ENCODE measurements around the gene PMM1. TPM values are rescaled to one million over a fixed set of nuclear protein-coding genes. Genes with fewer than 3 reads are reported as not detected.

Gene PMM1
- total RNA-seq, 1 donor from 2014 or later = 51.3 TPM

- peaks cover 25% of the 10 kb centered on the region for H3K4me1 Mint-ChIP-seq (ENCODE audit: low read depth)
- DNase-seq (ENCODE audit: low spot score, unreplicated experiment) = peak; percentile 93
- peak within 1 kb of the TSS; percentile 97 for H3K27ac Mint-ChIP-seq
- peak; percentile 62 for TF ChIP-seq CTCF (IDR thresholded peaks at IDR 0.05; ENCODE audit: unreplicated experiment)
- peak within 1 kb of the TSS; percentile 94 for H3K4me3 Mint-ChIP-seq (ENCODE audit: low read depth)
- H3K9me3 Mint-ChIP-seq (ENCODE audit: low read depth) = no peaks in the 10 kb centered on the region
- peaks cover 4% of the 10 kb centered on the region for H3K36me3 Mint-ChIP-seq (ENCODE audit: insufficient read depth)
- no peaks in the 10 kb centered on the region for H3K27me3 Mint-ChIP-seq
These were observed 45.6 kb downstream of the PMM1 start, which contains the start of gene POLR3H for GRCh38 chr22:41543854-41544670. POLR3H (minus strand) TSS chr22:41544470; CDS start chr22:41544101, 369 bp downstream.

GRCh38 chr22:41542224-41542623 is 47.4 kb downstream of the PMM1 start:
- Mint-ChIP-seq H3K27ac (peak overlapping the region; percentile 57), H3K4me1 (ENCODE audit: low read depth) (peaks cover 25% of the 10 kb centered on the region), H3K4me3 (ENCODE audit: low read depth) (peak overlapping the region; percentile 94), H3K36me3 (ENCODE audit: insufficient read depth) (peaks cover 4% of the 10 kb centered on the region), H3K9me3 (ENCODE audit: low read depth) (no peaks in the 10 kb centered on the region), H3K27me3 (no peaks in the 10 kb centered on the region)
- TF ChIP-seq CTCF (IDR thresholded peaks at IDR 0.05; ENCODE audit: unreplicated experiment) = no peak
- no peak for DNase-seq (ENCODE audit: low spot score, unreplicated experiment)

GRCh38 chr22:41541484-41541883 is 48.2 kb downstream of the PMM1 start:
- no peak for DNase-seq (ENCODE audit: low spot score, unreplicated experiment)
- H3K4me3 Mint-ChIP-seq (ENCODE audit: low read depth) = peak overlapping the region; percentile 57
- H3K9me3 Mint-ChIP-seq (ENCODE audit: low read depth) = no peaks in the 10 kb centered on the region
- H3K36me3 Mint-ChIP-seq (ENCODE audit: insufficient read depth) = peaks cover 4% of the 10 kb centered on the region
- no peak for TF ChIP-seq CTCF (IDR thresholded peaks at IDR 0.05; ENCODE audit: unreplicated experiment)
- H3K27ac Mint-ChIP-seq = peak overlapping the region; percentile 4
- peaks cover 25% of the 10 kb centered on the region for H3K4me1 Mint-ChIP-seq (ENCODE audit: low read depth)
- no peaks in the 10 kb centered on the region for H3K27me3 Mint-ChIP-seq

- Mint-ChIP-seq H3K27ac (no peak overlapping the region), H3K27me3 (no peaks in the 10 kb centered on the region), H3K4me3 (ENCODE audit: low read depth) (no peak overlapping the region), H3K4me1 (ENCODE audit: low read depth) (peaks cover 25% of the 10 kb centered on the region), H3K36me3 (ENCODE audit: insufficient read depth) (peaks cover 4% of the 10 kb centered on the region), H3K9me3 (ENCODE audit: low read depth) (no peaks in the 10 kb centered on the region)
- no peak for TF ChIP-seq CTCF (IDR thresholded peaks at IDR 0.05; ENCODE audit: unreplicated experiment)
- no peak for DNase-seq (ENCODE audit: low spot score, unreplicated experiment)
These were observed 49.3 kb downstream of the PMM1 start for GRCh38 chr22:41540365-41540764.

GRCh38 chr22:41540006-41540315 is 49.7 kb downstream of the PMM1 start:
- no peaks in the 10 kb centered on the region for H3K9me3 Mint-ChIP-seq (ENCODE audit: low read depth)
- no peak for TF ChIP-seq CTCF (IDR thresholded peaks at IDR 0.05; ENCODE audit: unreplicated experiment)
- H3K4me3 Mint-ChIP-seq (ENCODE audit: low read depth) = no peak overlapping the region
- peaks cover 24% of the 10 kb centered on the region for H3K4me1 Mint-ChIP-seq (ENCODE audit: low read depth)
- peaks cover 8% of the 10 kb centered on the region for H3K36me3 Mint-ChIP-seq (ENCODE audit: insufficient read depth)
- H3K27me3 Mint-ChIP-seq = no peaks in the 10 kb centered on the region
- H3K27ac Mint-ChIP-seq = no peak overlapping the region
- no peak for DNase-seq (ENCODE audit: low spot score, unreplicated experiment)
